Measurements from ENCODE around the gene STK35. TPM values are rescaled to one million over a fixed set of nuclear protein-coding genes. Genes with fewer than 3 reads are reported as not detected.

STK35 gene
- total and polyA plus RNA-seq, 2 experiments from 2014 or later: 14.2 to 22.9 TPM

- H3K4me1 ChIP-seq (ENCODE audit: insufficient read depth): no peaks in the 10 kb centered on the region
- WGBS (ENCODE audit: low lambda C conversion rate, missing lambda C conversion rate): 23% methylated on average over 16 of the region's 17 CpGs
- H3K27me3 ChIP-seq: peaks cover 2% of the 10 kb centered on the region
- H3K4me2 ChIP-seq: peak overlapping the region; percentile 64
- DNase-seq (ENCODE audit: low spot score): peak; percentile 81
- TF ChIP-seq EZH2 (IDR thresholded peaks at IDR 0.05; ENCODE audit: borderline replicate concordance): no peak
- TF ChIP-seq CTCF (IDR thresholded peaks at IDR 0.05; ENCODE audit: poor library complexity): peak; percentile 94
- no peak for TF ChIP-seq EZH2phosphoT487 (IDR thresholded peaks at IDR 0.05; ENCODE audit: low read depth, severe bottlenecking, unreplicated experiment)
- no peaks in the 10 kb centered on the region for H4K20me1 ChIP-seq (ENCODE audit: insufficient read depth, poor library complexity, severe bottlenecking)
- H3K36me3 ChIP-seq (replicated peaks; ENCODE audit: insufficient read depth, low read depth): no peaks in the 10 kb centered on the region
- H3K9me3 ChIP-seq (ENCODE audit: low read depth): no peaks in the 10 kb centered on the region
- H3K27ac ChIP-seq: no peak overlapping the region
- no peaks in the 10 kb centered on the region for H3K79me2 ChIP-seq
- no peak overlapping the region for H2AFZ ChIP-seq
- H3K4me3 ChIP-seq: no peak overlapping the region
- no peaks in the 10 kb centered on the region for H3K9me2 ChIP-seq (replicated peaks; ENCODE audit: insufficient read depth)
These were observed 70.9 kb downstream of the STK35 start for GRCh38 chr20:2172305-2173175.

- no peaks in the 10 kb centered on the region for H3K36me3 ChIP-seq (replicated peaks; ENCODE audit: insufficient read depth, low read depth)
- peaks cover 2% of the 10 kb centered on the region for H3K27me3 ChIP-seq
- no peaks in the 10 kb centered on the region for H3K4me1 ChIP-seq (ENCODE audit: insufficient read depth)
- H3K27ac ChIP-seq: no peak overlapping the region
- no peaks in the 10 kb centered on the region for H3K9me2 ChIP-seq (replicated peaks; ENCODE audit: insufficient read depth)
- H3K9me3 ChIP-seq (ENCODE audit: low read depth): no peaks in the 10 kb centered on the region
- 74% methylated on average over 6 of the region's 6 CpGs for WGBS (ENCODE audit: low lambda C conversion rate, missing lambda C conversion rate)
- TF ChIP-seq EZH2phosphoT487 (IDR thresholded peaks at IDR 0.05; ENCODE audit: low read depth, severe bottlenecking, unreplicated experiment) (no peak), EZH2 (IDR thresholded peaks at IDR 0.05; ENCODE audit: borderline replicate concordance) (no peak), CTCF (IDR thresholded peaks at IDR 0.05; ENCODE audit: poor library complexity) (no peak)
- no peak for DNase-seq (ENCODE audit: low spot score)
- H4K20me1 ChIP-seq (ENCODE audit: insufficient read depth, poor library complexity, severe bottlenecking): no peaks in the 10 kb centered on the region
- no peak overlapping the region for H3K4me2 ChIP-seq
- H3K4me3 ChIP-seq: no peak overlapping the region
- no peak overlapping the region for H2AFZ ChIP-seq
- no peaks in the 10 kb centered on the region for H3K79me2 ChIP-seq
These were observed 71.6 kb downstream of the STK35 start for GRCh38 chr20:2173186-2173585.

GRCh38 chr20:2174067-2174466, 72.4 kb downstream of the STK35 start:
- no peak for DNase-seq (ENCODE audit: low spot score)
- H4K20me1 ChIP-seq (ENCODE audit: insufficient read depth, poor library complexity, severe bottlenecking): no peaks in the 10 kb centered on the region
- H3K4me3 ChIP-seq: no peak overlapping the region
- 96% methylated on average over 3 of the region's 3 CpGs for WGBS (ENCODE audit: low lambda C conversion rate, missing lambda C conversion rate)
- no peaks in the 10 kb centered on the region for H3K36me3 ChIP-seq (replicated peaks; ENCODE audit: insufficient read depth, low read depth)
- H3K79me2 ChIP-seq: no peaks in the 10 kb centered on the region
- no peaks in the 10 kb centered on the region for H3K9me2 ChIP-seq (replicated peaks; ENCODE audit: insufficient read depth)
- peaks cover 2% of the 10 kb centered on the region for H3K27me3 ChIP-seq
- no peak overlapping the region for H2AFZ ChIP-seq
- TF ChIP-seq EZH2 (IDR thresholded peaks at IDR 0.05; ENCODE audit: borderline replicate concordance): no peak
- no peak for TF ChIP-seq CTCF (IDR thresholded peaks at IDR 0.05; ENCODE audit: poor library complexity)
- no peak for TF ChIP-seq EZH2phosphoT487 (IDR thresholded peaks at IDR 0.05; ENCODE audit: low read depth, severe bottlenecking, unreplicated experiment)
- H3K9me3 ChIP-seq (ENCODE audit: low read depth): no peaks in the 10 kb centered on the region
- no peak overlapping the region for H3K27ac ChIP-seq
- no peaks in the 10 kb centered on the region for H3K4me1 ChIP-seq (ENCODE audit: insufficient read depth)
- H3K4me2 ChIP-seq: no peak overlapping the region
